HuH-7 (cell line): ENCODE measurements around the gene CNKSR1.

Source experiments
- DNase-seq: peaks from one replicate; pipeline ENCODE4 v3.0.0; 2011; ENCODE audit warnings: low spot score

Gene CNKSR1

GRCh38 chr1:26184883-26185282 is 7.6 kb downstream of the CNKSR1 start:
- no peak for DNase-seq

- DNase-seq: no peak
Observed at GRCh38 chr1:26187882-26188281, 10.6 kb downstream of the CNKSR1 start.

- DNase-seq: no peak
Observed at GRCh38 chr1:26188477-26188876, 11.2 kb downstream of the CNKSR1 start.

GRCh38 chr1:26189331-26189730 is 12.0 kb downstream of the CNKSR1 start:
- no peak for DNase-seq

- no peak for DNase-seq
Observed at GRCh38 chr1:26189751-26190275, 12.5 kb downstream of the CNKSR1 start.

- peak; percentile 73 for DNase-seq
Observed at GRCh38 chr1:26190373-26190987, 13.2 kb downstream of the CNKSR1 start, which contains the start of gene CATSPER4. CATSPER4 (plus strand) TSS chr1:26190602; CDS start chr1:26190628, 26 bp downstream.

- no peak for DNase-seq
Observed at GRCh38 chr1:26191739-26192138, 14.4 kb downstream of the CNKSR1 start.

GRCh38 chr1:26195805-26196204 is 18.5 kb downstream of the CNKSR1 start:
- DNase-seq: no peak

GRCh38 chr1:26197301-26197700 is 20.0 kb downstream of the CNKSR1 start:
- no peak for DNase-seq

- DNase-seq: no peak
Observed at GRCh38 chr1:26197813-26198212, 20.5 kb downstream of the CNKSR1 start.

- no peak for DNase-seq
Observed at GRCh38 chr1:26200413-26200812, 23.1 kb downstream of the CNKSR1 start.

- DNase-seq: no peak
Observed at GRCh38 chr1:26203642-26204318, 26.5 kb downstream of the CNKSR1 start.

- no peak for DNase-seq
Observed at GRCh38 chr1:26210147-26210870, 33.0 kb downstream of the CNKSR1 start.

GRCh38 chr1:26212726-26213125 is 35.4 kb downstream of the CNKSR1 start:
- DNase-seq: no peak

- no peak for DNase-seq
Observed at GRCh38 chr1:26213335-26213905, 36.1 kb downstream of the CNKSR1 start.

- no peak for DNase-seq
Observed at GRCh38 chr1:26215246-26215645, 38.0 kb downstream of the CNKSR1 start.

GRCh38 chr1:26218906-26219494 is 41.7 kb downstream of the CNKSR1 start:
- no peak for DNase-seq

- DNase-seq: no peak
Observed at GRCh38 chr1:26220199-26220912, 43.1 kb downstream of the CNKSR1 start.

- no peak for DNase-seq
Observed at GRCh38 chr1:26221094-26221493, 43.8 kb downstream of the CNKSR1 start.

- no peak for DNase-seq
Observed at GRCh38 chr1:26224606-26225005, 47.3 kb downstream of the CNKSR1 start.

GRCh38 chr1:26225033-26225831 is 47.9 kb downstream of the CNKSR1 start:
- peak; percentile 93 for DNase-seq
